Measurements from ENCODE around the gene SYDE1.

The SYDE1 gene

DNA sequence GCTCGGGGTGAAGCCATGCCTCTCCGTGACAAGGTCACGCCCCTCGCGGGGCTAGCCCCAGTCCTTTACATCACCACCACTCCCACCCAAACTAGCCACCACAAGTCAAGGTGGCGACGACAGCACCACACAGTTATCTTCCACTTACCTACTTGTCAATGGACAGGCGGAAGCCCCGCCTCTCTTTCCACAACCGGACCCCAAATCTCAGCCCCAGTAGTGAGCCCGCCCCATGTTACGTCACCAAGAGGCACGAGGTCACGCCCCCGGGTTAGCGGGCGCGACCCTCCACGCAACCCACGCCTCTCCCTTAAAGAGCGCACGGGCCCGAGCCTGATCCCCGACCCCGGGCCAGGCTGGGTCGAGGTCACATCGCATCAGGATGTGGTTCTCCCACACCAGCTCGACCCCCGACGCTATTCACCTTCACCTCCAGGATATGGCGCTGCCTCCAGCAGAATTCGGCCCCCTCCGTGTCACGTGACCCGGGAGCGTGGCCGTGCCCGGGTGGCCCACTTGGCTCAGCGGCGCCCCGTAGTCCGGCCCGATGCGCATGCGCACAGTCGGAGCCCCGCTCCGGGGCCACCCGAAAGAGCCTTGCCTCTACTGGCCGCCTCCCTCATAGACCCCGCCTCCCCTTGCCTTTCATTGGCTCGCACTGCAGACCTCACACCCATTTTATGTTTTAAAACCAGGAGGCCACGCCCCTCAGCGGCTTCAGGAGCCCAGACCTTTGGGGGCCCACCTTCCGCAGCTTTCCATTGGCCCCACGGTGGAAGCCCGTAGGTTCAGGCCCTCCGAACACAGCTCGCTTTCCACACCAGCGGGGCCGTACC lies 18.2 kb downstream of the SYDE1 start:
- TF ChIP-seq, protein P1, sequence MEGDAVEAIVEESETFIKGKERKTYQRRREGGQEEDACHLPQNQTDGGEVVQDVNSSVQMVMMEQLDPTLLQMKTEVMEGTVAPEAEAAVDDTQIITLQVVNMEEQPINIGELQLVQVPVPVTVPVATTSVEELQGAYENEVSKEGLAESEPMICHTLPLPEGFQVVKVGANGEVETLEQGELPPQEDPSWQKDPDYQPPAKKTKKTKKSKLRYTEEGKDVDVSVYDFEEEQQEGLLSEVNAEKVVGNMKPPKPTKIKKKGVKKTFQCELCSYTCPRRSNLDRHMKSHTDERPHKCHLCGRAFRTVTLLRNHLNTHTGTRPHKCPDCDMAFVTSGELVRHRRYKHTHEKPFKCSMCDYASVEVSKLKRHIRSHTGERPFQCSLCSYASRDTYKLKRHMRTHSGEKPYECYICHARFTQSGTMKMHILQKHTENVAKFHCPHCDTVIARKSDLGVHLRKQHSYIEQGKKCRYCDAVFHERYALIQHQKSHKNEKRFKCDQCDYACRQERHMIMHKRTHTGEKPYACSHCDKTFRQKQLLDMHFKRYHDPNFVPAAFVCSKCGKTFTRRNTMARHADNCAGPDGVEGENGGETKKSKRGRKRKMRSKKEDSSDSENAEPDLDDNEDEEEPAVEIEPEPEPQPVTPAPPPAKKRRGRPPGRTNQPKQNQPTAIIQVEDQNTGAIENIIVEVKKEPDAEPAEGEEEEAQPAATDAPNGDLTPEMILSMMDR (conservative IDR thresholded peaks at IDR 0.05; ENCODE audit: low read depth, low read length) = no peak
- peak overlapping the region; percentile 98 for H3K4me3 ChIP-seq (ENCODE audit: low read depth, low read length)
- peak; percentile 99 for DNase-seq (ENCODE audit: low read depth)

DNA sequence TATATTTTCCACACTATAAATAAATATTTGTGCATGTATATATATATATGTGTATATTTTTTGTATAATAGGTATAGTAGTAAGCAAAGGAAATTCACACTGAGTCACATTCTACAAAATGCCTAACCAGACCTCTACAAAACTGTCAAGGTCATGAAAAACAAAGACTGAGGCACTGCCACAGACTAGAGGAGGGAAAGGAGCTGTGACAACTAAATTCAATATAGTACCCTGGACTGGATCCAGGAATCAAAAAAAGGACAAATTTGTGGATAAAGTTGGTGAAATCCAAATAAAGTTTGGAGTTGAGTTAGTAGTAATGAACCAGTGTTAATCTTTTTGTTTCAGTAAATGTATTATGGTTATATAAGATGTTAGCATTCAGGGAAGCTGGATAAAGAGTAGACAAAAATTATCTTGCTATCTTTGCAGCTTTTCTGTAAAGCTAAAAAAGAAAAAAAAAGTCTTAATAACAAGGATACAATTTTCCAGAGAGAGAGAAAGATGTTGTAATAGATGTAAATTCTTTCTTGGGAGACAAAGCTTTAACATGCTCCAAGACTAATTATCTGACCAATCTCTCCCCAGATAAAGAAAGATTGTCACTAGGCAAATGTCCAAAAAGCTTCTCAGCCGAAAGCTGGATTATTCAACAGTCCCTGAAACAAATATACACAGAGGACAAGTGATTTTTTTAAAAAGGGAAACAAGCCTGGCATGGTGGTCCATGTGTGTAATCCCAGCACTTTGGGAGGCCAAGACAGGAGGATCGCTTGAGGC lies 19.1 kb downstream of the SYDE1 start:
- TF ChIP-seq, protein P1 (conservative IDR thresholded peaks at IDR 0.05; ENCODE audit: low read depth, low read length) = no peak
- DNase-seq (ENCODE audit: low read depth) = no peak
- H3K4me3 ChIP-seq (ENCODE audit: low read depth, low read length) = peak overlapping the region; percentile 56

DNA sequence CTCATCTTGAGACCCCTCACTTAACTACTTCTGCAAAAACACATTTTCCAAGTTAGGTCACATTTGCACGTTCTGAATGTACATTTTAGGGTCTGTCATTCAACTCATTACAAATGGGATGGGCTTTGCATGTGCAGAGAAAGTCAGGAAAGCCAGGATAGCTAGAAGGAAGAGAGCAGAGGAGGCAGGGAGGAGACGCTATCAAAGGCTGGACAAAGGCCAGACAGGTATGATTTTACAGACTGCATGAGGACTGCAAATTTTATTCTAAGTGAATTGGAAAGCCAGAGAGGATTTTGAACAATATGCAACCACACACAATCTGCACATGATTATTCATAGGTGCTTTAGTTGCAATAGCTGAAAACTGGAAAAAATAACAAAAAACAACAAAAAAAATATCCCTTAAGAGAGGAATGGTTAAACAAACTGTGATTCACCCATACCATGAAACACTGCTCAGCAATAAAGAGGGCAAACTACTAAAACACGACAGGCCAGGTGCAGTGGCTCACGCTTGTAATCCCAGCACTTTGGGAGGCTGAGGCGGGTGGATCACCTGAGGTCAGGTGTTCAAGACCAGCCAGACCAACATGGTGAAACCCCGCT lies 21.1 kb downstream of the SYDE1 start:
- no peak overlapping the region for H3K4me3 ChIP-seq (ENCODE audit: low read depth, low read length)
- no peak for DNase-seq (ENCODE audit: low read depth)
- TF ChIP-seq, protein P1 (conservative IDR thresholded peaks at IDR 0.05; ENCODE audit: low read depth, low read length) = no peak

DNA sequence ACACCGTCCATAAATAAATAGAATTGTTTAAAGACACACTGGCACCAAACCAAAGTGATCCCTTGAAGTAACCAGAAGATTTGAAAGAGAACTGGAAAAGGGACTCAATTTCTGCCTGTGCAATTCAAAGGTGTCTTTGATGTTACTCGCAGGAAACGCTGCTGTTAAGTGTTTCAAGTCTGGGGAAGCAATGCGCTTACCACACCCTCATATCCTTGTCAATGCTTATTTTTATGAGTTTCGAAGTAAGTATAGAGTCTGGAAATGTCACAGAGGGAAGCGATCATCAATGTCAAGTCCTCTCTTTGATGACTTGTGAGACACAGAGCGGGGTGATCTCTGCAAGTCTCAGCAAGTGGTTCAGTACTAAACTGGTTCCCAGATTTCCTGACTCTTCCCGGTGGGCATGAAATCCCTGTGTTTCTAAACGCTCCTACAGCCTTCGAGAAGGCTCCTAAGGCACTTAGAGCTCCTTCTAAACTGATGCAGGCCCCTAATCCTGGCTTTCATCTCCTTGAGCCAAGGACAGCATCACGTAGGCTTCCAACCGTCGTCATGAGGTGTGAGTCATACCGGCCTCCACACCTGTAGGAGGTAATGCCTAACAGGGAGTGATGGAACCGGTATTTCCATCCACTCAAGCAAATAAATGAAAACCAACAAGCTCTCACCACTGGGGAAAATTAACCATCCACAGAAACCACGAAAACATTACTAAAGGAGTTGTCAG lies 22.8 kb downstream of the SYDE1 start:
- TF ChIP-seq, protein P1 (conservative IDR thresholded peaks at IDR 0.05; ENCODE audit: low read depth, low read length) = no peak
- DNase-seq (ENCODE audit: low read depth) = no peak
- no peak overlapping the region for H3K4me3 ChIP-seq (ENCODE audit: low read depth, low read length)

DNA sequence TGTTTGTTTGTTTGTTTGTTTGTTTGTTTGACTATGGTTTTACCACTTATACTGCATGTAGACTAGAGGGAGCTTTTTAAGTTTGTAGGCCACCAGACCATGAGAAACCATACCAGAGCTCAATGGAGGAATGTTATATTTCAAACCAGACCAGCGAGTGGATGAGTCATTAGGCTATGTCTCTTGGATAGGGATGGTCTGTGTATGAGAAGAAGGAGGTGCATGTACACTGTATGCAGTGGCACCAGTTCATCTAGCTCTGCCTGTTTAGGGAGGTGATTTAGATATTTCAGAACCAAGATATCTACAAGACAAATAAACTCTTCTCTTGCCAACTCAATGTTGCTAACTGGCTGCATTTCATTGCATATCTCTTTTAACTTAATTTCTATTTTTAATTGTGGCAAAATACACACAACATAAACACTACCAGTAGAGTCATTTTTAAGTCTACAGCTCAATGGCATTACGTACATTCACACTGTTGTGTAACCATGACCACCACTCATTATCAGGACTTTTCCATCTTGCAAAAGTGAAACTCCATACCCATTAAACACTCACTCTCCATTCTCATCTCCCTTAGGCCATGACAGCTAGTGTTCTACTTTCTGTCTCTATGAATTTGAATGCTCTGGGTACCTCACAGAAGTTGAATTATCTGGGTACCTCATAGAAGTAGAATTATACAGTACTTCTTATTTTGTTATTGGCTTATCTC lies 29.2 kb downstream of the SYDE1 start:
- TF ChIP-seq, protein P1 (conservative IDR thresholded peaks at IDR 0.05; ENCODE audit: low read depth, low read length) = no peak
- peak; percentile 58 for DNase-seq (ENCODE audit: low read depth)
- H3K4me3 ChIP-seq (ENCODE audit: low read depth, low read length) = no peak overlapping the region

DNA sequence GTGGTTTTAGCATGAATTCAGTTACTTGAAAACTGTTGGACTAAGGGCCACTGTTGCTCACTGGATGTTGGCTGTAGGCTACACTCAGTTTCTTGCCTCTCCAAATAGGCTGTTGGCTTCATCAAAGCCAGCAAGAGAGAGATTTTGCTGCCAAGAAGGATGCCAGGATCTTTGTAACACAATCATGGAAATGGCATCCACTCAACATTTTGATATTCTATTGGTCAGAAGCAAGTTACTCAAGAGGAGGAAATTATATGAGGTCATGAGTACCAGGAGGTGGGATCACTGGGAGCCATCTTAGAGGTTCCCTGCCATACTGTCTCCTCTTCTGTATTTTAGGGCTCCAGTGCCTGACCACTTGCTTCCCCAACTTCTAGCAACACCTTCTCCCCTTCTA lies 30.6 kb downstream of the SYDE1 start:
- TF ChIP-seq, protein P1 (conservative IDR thresholded peaks at IDR 0.05; ENCODE audit: low read depth, low read length) = no peak
- no peak for DNase-seq (ENCODE audit: low read depth)
- H3K4me3 ChIP-seq (ENCODE audit: low read depth, low read length) = no peak overlapping the region
